HG03439 (cell line): ENCODE measurements around the gene RANBP17.
"Not testable (repeated sequence)": the region's sequence is repeated elsewhere in the genome, so short reads cannot be mapped to it uniquely, and the experiment has no call there.

Experiments used
- ATAC-seq: cut with Tn5 transposase; IDR thresholded peaks from one replicate; pipeline ENCODE4 v1.9.1; 2021; ENCODE audit warnings: mild to moderate bottlenecking, moderate library complexity; ENCODE audit not compliant: unreplicated experiment

The RANBP17 gene

DNA sequence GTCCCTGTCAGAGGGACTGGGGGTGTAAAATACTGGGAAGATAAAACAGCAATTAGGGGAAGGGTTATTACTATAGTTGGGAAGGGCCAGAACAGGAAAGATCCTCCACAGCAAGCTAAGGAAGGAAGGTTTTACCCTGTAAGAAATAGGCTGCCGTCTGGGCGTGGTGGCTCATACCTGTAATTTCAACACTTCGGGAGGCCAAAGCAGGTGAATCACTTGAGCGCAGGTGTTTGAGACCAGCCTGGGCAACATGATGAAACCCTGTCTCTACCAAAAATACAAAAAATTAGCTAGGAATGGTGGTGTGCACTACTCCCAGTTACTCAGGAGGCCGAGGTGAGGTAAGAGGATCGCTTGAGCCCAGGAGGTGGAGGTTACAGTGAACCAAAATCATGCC lies 282.1 kb downstream of the RANBP17 start:
- ATAC-seq: no peak

DNA sequence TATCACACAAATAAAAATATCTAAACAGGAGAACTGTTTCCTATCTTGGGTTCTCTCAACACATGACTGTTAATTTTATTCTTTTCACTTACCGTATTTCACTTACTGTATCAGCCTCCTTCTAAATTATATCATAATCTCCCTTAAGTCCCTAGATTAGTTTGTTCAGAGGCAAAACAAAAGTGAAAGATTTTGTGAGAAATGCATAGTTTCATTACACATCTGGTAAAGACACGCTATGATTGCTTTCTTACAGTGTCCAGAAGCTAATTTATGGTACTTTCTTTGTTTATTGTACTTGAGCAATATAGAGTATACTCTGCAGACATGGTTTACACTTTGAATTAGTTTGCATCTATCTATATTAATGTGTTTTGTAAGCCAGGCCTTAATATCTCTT lies 287.5 kb downstream of the RANBP17 start:
- peak; percentile 74 for ATAC-seq

DNA sequence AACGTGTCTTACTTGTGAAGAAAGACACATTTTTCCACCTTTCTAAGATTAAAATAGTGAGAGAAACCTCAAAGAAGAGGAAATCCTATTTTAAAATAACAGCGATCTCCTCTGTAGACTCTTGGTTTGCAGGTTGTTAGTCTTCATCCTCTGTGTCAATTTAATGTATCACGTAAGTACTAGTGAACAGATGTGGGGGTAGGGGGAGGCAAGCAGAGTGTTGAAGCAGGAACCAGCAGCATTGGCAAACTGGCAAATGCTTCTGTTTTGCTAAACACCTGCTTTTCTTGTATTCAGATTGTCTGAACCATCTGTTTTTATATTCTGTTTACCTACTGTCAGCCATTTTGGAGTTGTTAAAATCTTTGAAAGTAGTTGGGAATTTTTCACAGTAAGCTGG lies 288.0 kb downstream of the RANBP17 start:
- ATAC-seq: no peak

DNA sequence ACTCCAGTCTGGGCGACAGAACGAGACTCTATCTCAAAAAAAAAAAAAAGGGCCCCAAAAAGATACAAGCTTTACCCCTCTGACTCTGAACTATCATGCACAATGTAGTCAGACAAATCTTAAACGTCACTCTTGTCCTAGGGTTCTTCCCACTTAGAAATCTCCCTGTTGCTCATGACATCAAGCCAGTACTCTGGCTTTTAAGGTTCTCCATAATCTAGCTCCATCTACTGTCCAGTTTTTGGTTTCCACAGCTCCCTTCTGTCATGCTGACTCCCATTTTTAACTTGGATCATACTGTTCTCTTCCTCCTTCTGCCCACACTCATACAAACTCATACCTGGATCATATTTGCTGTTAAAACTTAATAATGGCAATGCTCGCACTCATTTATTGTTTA lies 290.6 kb downstream of the RANBP17 start:
- ATAC-seq: no peak

DNA sequence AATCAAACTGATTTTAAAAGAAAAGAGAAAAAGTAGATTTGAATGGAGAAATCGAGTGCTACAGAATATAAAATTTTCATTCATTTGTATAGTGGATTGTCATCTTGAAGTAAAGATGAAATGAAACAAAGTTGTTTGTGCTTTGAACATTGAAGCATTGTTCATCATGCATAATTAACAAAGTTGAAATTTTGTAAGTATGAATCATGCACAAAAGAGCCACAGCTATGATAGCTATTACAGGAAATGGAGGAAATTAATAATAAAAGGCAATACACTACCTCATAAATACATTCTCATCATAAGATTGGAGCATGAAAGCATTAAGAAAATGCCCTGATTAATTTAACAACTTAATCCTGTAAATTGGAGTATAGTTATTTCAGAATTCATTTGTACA lies 293.8 kb downstream of the RANBP17 start:
- no peak for ATAC-seq

DNA sequence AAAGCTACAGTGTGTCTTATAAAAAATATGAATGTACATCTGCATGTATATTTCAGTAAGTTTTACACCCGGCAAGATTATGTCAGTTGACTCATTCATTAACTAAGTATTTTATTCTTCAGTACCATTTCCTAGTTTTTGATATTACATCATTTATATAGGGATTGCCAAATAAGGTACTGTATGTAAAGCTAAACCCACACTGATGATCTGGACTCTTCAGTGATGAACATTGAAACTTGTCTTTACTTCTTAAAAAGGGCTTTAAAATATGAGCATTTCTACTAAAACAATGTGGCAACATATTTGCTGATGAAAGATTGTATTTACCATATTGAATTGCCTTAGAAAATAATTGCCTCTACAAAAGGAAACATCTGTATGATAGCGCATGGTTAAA lies 295.5 kb downstream of the RANBP17 start:
- no peak for ATAC-seq

DNA sequence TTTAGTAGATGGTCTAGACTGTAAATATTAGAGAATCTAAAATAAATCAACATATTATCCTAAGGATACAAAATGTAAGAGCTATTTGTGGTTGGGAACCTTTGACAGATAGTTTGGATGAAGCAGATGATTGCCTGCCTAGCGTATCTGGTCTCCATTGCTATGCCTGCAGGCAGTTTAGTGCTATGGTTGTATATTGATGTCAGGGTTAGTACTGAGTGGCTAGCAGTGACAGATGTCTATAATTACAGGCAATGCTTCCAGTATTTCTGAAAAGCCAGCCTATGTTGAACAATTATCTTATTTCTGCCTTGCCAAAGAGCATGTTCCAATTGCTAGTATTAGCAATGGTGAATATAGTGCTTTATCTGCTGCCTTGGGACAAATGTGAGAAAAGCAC lies 296.0 kb downstream of the RANBP17 start:
- no peak for ATAC-seq

DNA sequence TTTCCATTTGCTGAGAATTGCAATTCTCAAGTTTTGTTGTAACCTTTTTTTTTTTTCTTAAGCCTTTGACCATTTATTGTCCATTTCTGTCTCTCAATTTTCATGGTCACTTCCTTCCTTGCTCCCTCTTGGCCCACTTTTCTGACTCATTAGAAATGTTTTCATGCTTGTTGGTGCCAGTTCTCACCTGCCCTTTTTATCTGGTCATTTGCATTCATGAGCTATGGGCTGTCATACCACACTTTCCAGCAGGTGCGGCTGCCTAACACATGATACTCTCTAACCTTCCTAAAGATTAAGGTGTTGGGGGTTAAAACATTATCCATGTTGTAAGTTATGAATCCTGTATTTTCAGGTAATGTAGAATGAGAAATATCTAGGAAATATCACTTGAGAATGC lies 296.8 kb downstream of the RANBP17 start:
- no peak for ATAC-seq

DNA sequence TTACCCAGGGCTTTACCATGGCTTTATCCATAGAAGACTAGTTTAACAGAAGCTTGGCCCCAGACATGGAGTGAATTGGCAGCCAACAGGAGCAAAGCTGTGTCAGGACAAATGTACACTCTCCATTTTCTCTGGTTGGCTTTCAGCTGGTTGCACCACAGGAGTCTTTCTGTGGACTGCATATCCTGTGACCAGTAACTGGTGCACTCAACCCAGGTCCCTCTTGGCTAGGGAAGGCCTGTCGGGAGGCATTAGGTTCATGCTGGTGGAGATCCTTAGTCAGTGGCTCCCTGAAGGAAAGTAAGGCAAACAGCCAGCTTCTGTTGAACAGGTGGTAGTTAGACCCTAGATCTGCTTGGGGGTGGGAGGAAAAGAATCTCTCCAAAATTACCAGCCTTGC lies 300.3 kb downstream of the RANBP17 start:
- ATAC-seq: no peak

DNA sequence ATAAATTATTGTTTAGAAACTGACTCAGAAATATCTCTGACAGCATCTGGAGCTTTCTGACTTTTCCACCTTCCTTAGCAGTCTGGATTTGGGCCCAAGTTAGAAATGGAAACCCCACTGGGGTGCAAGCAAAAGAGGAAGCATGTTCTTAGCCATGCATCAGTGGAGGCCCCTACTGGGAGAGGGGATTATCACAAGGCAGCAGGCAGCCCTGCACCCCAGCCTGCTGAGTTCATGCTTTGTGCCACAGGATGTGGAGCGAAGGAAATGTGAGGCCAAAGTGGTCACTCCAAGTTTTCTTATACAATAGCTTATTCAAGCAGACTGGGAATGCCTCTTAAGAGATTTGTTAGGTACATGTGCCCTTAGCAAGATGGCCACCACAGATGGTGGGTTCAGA lies 300.8 kb downstream of the RANBP17 start:
- no peak for ATAC-seq

DNA sequence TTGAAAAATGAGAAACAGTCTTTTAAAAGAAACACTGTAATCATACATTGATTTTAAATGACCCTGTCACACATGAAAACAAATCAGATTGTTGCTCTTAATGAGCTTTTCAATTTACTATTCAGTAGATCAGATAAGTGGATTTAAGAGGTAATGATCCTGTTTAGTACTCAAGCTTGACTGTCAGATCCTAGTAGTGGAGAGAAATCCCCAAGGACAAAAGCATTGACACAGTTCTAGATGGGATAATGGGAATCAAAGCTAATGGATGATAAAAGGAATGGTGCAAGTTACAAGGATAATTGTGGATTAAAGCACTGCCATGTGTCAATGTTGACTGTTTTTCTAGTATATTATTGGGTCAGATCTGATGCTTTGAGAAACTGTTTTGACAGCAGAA lies 304.9 kb downstream of the RANBP17 start:
- ATAC-seq: no peak

DNA sequence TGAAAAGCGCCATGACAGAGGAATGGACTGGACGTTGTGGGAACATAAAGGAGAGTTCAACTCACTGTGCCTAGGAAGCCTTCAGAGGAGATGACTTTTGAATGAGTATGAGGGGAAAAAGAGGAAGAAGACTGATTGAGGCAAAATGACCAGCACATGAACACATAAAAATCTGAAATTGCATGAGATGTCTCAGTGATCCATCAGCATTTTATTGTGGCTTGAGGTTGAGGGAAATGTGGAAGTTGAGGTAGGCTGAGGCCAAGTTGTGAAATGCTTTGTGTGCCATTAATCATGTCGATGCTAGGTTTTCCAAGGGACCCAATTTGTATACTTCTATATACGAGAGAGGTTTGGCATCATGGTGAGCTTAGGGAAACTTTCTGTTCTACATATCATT lies 306.4 kb downstream of the RANBP17 start:
- no peak for ATAC-seq

DNA sequence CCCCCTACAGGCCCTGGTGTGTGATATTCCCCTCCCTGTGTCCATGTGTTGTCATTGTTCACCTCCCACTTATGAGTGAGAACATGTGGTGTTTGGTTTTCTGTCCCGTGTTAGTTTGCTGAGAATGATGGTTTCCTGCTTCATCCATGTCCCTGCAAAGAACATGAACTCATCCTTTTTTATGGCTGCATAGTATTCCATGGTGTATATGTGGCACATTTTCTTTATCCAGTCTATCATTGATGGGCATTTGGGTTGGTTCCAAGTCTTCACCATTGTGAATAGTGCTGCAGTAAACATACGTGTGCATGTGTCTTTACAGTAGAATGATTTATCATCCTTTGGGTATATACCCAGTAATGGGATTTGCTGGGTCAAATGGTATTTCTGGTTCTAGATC lies 313.1 kb downstream of the RANBP17 start:
- not testable (repeated sequence) for ATAC-seq

DNA sequence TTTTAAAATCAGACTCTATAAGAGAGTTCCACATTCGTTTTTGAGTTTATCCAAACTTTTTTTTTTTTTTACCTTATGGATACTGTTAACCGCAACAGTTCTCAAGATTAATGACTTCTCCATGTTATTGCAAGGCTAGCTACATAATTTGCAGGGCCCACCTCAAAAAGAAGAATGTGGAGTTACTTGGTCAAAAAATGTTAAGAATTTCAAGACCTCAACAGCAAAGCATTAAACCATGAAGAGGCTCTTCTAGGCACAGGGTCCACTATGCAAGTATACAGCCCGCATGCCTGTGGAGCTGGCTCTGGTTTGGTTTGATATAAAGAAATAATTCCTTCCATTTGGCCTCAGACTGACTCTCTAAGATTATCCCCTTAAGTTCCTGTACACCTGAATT lies 313.9 kb downstream of the RANBP17 start:
- no peak for ATAC-seq

DNA sequence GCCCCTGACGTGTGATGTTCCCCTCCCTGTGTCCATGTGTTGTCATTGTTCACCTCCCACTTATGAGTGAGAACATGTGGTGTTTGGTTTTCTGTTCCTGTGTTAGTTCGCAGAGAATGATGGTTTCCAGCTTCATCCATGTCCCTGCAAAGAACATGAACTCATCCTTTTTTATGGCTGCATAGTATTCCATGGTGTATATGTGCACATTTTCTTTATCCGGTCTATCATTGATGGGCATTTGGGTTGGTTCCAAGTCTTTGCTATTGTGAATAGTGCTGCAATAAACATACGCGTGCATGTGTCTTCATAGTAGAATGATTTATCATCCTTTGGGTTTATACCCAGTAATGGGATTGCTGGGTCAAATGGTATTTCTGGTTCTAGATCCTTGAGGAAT lies 316.4 kb downstream of the RANBP17 start:
- not testable (repeated sequence) for ATAC-seq

DNA sequence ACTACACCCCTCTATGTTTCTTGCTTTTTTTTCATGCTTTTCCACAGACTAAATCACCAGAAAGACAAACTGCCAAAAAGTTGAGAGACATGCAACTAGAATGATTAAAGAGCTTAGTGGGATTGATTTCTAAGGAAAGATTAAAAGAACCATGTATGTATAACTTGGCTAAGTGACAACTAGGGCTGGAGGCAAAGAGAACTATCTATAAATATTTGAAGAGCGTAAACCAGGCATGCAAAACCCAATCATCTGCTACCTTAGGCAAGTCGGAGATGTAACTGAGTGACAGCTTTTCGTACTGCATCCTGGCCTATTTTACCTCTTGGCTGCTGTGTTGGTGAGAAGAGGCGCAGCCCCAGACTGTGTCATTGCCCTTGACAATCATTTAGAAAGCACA lies 326.2 kb downstream of the RANBP17 start:
- no peak for ATAC-seq

DNA sequence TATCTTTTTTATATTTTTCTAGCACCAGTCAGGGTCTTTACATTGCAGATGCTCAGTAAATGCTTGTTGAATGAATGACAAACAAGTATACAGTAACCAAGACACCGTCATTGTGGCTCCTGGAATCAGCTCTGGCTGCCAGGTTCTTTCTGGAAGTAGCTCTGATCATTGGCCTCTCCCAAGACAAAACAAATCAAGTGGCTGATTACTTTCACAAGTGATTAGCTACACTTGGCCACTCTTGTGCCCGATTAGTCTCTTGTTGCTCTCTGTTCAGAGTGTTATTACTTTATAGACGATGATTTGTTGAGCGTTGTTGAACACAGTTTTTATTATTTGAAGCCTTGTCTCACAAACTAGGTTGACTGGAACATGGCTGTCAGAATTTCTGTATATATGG lies 327.6 kb downstream of the RANBP17 start:
- ATAC-seq: no peak

DNA sequence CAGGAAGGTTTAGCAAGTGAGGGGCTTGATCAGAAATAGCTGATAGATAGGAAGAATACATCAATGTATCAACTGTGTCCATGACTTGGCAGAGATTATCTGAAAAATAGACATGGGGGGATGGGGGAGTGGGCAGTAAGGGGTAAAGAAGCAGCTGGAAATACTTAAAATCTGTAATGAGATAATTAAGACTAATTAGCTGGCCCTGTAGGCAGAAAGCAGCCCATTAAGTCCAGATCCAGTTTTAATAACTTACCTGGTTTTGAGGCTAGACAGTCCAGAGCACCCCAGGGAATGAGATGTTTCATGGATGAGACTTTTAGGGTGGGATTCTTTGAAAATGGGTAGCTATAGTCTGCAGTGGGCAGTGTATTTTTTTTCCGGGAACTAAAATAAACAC lies 330.3 kb downstream of the RANBP17 start:
- ATAC-seq: no peak

DNA sequence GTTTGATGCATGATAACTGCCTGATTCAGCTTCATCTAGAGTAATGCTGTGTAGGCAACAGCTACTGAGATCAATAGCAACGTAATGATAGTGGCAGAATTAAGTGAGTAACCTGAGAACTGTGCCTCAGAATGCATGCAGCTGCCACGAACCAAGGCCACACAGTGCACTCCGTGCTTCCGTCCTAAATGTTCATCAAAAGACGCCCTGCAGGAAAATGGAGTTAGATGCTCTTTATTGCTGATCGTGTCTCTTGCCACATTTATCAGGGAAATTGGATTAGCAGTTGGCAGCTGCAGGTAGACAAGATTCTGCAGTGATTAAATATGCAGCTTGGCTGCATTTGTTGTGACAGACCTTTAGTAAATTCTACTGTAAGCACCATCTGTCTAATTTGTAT lies 339.5 kb downstream of the RANBP17 start:
- ATAC-seq: no peak

DNA sequence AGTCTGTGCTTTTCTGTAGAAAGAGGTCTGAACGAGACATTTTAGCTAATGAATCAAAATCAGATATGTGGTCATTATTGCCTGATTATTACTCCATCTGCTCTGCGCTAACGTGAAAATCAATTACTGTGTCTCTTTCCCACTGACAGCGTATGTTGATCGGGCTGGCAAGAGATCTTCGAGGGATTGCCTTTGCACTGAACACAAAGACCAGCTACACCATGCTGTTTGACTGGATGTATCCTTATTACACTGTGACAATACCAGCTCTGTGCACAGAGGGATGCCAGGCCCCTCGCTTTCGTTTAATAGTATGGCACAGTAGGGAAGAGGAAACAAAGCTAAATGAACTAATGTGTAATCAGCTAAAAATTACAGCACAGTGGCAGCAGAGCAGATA lies 343.6 kb downstream of the RANBP17 start:
- no peak for ATAC-seq

DNA sequence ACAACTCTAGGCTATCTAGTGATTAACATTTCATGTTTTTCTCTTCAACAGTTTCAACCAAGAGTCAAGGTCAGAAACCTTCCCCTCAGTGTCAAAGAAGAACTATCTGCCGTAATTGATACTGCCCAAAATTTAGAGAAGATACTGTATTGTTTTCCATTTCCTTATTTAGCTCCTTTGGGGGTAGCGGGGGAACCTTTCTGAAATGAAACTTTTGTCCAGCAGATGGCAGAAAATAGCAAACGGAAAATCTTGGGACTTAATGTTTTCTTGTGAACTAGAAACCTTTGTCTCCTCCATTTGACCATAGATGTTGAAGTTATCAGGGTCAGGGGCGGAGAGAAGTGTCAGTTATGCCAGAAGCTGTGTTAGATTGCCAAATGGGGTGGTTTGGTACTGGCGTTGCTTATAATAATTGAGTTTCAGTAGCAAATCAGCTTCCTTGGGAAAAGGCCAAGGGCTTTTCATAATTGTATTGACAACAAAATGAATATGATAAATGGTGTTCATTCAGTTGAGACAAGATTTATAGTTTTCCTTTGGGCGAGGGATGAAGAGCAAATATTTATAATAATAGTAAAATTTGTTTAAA lies 345.5 kb downstream of the RANBP17 start:
- ATAC-seq: no peak

DNA sequence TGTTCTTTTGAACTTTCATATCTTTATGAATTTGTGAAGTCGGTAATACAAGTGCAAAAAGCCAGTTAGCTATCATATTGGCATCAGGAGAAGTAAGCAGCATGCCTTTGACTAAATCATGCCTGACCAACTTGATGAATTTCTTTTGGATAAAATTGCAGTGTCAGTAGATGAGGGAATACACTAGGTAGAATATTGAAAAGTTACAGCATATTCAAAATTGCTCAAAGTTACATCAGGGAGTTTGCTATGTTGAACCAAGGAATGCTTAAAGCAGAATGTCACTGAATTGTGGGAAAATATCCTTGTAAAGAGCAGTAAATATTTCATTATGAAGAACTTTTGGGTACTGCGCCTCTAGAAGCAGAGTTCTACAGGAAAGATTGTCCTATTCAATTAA lies 360.1 kb downstream of the RANBP17 start:
- no peak for ATAC-seq

DNA sequence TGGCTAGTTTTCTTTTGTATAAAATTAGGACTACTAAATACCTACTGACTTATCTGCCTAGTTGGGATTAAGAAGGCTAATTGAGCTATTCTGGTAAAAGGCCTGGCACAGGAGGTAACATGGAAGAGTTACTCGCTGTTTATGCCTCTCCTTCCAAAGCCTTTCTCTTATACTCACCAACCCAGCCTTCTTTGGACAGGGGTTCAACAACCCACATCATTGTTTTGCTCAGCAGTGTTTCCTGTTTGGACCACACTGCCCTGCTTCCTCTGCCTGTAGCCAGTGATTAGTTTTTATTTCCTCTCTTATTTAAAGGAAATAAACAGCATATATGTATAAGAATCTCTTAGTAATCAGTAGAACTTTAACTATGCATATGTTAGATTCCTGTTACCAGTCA lies 362.1 kb downstream of the RANBP17 start:
- no peak for ATAC-seq
